ENCODE data around the gene CLIC1. TPM values are rescaled to one million over a fixed set of nuclear protein-coding genes. Genes with fewer than 3 reads are reported as not detected.

The CLIC1 gene
- polyA plus RNA-seq, 2 of the 4 experiments (the other 2 are of a cell fraction): 249 to 346 TPM

- TF ChIP-seq ATOH8 (CRISPR knock-in tag; IDR thresholded peaks at IDR 0.05; ENCODE audit: low read depth): no peak
- no peak for TF ChIP-seq CHD2 (IDR thresholded peaks at IDR 0.05; ENCODE audit: low read length, partially characterized antibody)
- TF ChIP-seq E2F6 (IDR thresholded peaks at IDR 0.05; ENCODE audit: borderline replicate concordance, low read depth): no peak
- TF ChIP-seq POLR2AphosphoS2 (conservative IDR thresholded peaks at IDR 0.05; ENCODE audit: low read length): no peak
- no peak for TF ChIP-seq HOXA7 (CRISPR knock-in tag; IDR thresholded peaks at IDR 0.05)
- TF ChIP-seq KDM1A (IDR thresholded peaks at IDR 0.05; ENCODE audit: low read depth): no peak
- no peak for TF ChIP-seq EHMT2 (IDR thresholded peaks at IDR 0.05; ENCODE audit: low read depth)
- TF ChIP-seq SREBF2 (IDR thresholded peaks at IDR 0.05): no peak
Measured at GRCh38 chr6:31781244-31782125, 45.2 kb upstream of the CLIC1 start (continued).

- Histone ChIP-seq H3K4me3 (no peak overlapping the region), H3K27ac (no peak overlapping the region), H3K4me2 (no peak overlapping the region), H3K9me3 (no peaks in the 10 kb centered on the region), H3K4me1 (peaks cover 23% of the 10 kb centered on the region)
- no peak for DNase-seq (ENCODE audit: low read depth in 1 of 2, low spot score in 1 of 2)
- ChIA-PET POLR2A (no interaction called here), CTCF (interaction anchor here (0.7 to 3.6 kb wide), 6 partner anchors 7 to 22 kb away, joined by 3 to 17 read pairs (median 6); partner anchors contain the start of gene VARS1)
- WGBS (ENCODE audit: missing lambda C conversion rate): 85% methylated on average over 10 of the region's 20 CpGs
- FAIRE-seq: no peak
- no peak for ATAC-seq
- TF ChIP-seq HMGXB4 (CRISPR knock-in tag; IDR thresholded peaks at IDR 0.05; ENCODE audit: borderline replicate concordance): no peak
- TF ChIP-seq JUNB (IDR thresholded peaks at IDR 0.05): no peak
- TF ChIP-seq FOXS1 (CRISPR knock-in tag; IDR thresholded peaks at IDR 0.05): no peak
- no peak for TF ChIP-seq REST (IDR thresholded peaks at IDR 0.05)
- no peak for TF ChIP-seq CHD2 (IDR thresholded peaks at IDR 0.05; ENCODE audit: low read length, partially characterized antibody)
- TF ChIP-seq SMC3 (IDR thresholded peaks at IDR 0.05): no peak
Measured at GRCh38 chr6:31780507-31781243, 44.3 kb upstream of the CLIC1 start.

GRCh38 chr6:31779908-31780307, 43.6 kb upstream of the CLIC1 start:
- POLR2A ChIA-PET: no interaction called here
- FAIRE-seq (no peak), ATAC-seq (no peak), DNase-seq (ENCODE audit: low read depth in 1 of 2, low spot score in 1 of 2) (no peak)
- H3K4me1 ChIP-seq: peaks cover 31% of the 10 kb centered on the region
- CTCF ChIA-PET: interaction anchor here (0.5 to 3.6 kb wide), 7 partner anchors 8 to 117 kb away, joined by 3 to 17 read pairs (median 5); partner anchors contain the start of gene VARS1
- H3K4me3 ChIP-seq: no peak overlapping the region
- TF ChIP-seq EHF (CRISPR knock-in tag; IDR thresholded peaks at IDR 0.05) (no peak), JUNB (IDR thresholded peaks at IDR 0.05) (no peak), BCL3 (IDR thresholded peaks at IDR 0.05) (no peak), CBX2 (IDR thresholded peaks at IDR 0.05; ENCODE audit: borderline replicate concordance, low read depth) (no peak), E2F6 (IDR thresholded peaks at IDR 0.05; ENCODE audit: borderline replicate concordance, low read depth) (no peak), EP300 (IDR thresholded peaks at IDR 0.05) (no peak), MYC (IDR thresholded peaks at IDR 0.05; ENCODE audit: borderline replicate concordance, low read length) (no peak), NR3C1 (IDR thresholded peaks at IDR 0.05) (no peak), HEYL (CRISPR knock-in tag; IDR thresholded peaks at IDR 0.05) (no peak), PHF8 (IDR thresholded peaks at IDR 0.05; ENCODE audit: borderline replicate concordance, low read depth) (no peak), MAFK (IDR thresholded peaks at IDR 0.05; ENCODE audit: partially characterized antibody) (no peak), RFX5 (IDR thresholded peaks at IDR 0.05) (no peak)
- H3K9me3 ChIP-seq: no peaks in the 10 kb centered on the region
- H3K4me2 ChIP-seq: no peak overlapping the region
- H3K27ac ChIP-seq: no peak overlapping the region
- WGBS (ENCODE audit: missing lambda C conversion rate): 100% methylated on average over 1 of the region's 10 CpGs

Data from A549 (cell line).